Daoy (cell line): ENCODE data around the gene MTHFD2L. TPM values are rescaled to one million over a fixed set of nuclear protein-coding genes. Genes with fewer than 3 reads are reported as not detected.

ENCODE experiments used
- DNase-seq: peaks from one replicate; pipeline ENCODE4 v3.0.0-alpha.2; 2015; ENCODE audit warnings: low read depth
- total RNA-seq: library from RNA; depleted of rRNA; stranded (reverse); fragments of >200 nt; shearing (Covaris generic); gene quantifications from 2 replicates; pipeline ENCODE4 v1.2.3, GENCODE V29; 2014

Gene MTHFD2L
- total RNA-seq, 1 experiment from 2014 or later = 7.9 TPM

DNA sequence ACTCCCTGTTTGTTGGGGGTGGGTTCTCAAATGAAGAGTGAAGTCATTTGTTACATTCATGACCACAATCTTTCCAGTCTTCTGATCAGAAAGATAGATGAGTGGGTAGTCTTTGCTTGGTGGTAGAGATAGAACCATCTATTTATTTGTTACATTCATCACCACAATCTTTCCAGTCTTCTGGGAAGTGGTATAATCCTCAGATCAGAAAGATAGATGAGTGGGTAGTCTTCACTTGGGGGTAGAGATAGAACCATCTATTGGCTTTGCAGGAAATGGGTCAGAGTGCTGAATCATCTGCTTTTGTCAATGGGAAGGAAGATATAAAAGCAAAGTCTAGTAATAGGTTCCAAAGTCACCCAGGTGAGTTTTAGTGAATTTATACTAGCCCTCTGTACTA lies 86.1 kb downstream of the MTHFD2L start:
- no peak for DNase-seq

DNA sequence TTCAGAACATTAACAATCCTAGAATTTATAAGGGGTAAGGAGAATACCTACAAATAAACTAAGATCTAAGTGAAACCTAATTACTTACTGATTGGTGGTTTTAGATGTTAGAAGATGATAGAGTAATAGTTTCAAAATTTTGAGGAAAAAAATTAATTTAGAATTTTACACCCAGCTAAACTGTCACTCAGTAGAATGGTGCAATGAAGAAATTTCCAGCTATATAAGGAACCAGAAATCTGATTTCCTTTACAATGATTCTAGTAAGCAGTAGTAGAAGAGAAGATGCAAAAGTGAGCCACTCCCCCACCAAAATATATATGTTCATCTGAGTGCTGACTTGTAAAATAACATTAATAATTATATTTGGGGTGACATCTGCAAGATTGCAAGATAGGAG lies 95.0 kb downstream of the MTHFD2L start:
- no peak for DNase-seq

DNA sequence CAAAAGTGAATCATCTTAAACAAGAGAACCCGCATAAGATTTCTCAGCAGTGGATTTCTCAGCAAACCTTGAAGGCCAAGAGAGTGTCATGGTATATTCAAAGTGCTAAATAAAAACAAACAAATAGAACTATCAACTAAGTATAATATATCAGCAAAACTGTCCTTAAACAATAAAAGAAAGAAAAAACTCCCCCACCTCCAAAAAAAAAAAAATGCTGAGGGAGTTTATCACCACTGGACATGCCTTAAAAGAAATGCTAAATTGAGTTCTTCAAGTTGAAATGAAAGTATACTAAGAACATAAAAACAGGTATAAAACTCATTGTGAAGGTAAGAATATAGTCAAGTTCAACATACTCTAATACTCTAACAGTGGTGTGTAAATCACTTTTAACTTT lies 96.5 kb downstream of the MTHFD2L start:
- no peak for DNase-seq

DNA sequence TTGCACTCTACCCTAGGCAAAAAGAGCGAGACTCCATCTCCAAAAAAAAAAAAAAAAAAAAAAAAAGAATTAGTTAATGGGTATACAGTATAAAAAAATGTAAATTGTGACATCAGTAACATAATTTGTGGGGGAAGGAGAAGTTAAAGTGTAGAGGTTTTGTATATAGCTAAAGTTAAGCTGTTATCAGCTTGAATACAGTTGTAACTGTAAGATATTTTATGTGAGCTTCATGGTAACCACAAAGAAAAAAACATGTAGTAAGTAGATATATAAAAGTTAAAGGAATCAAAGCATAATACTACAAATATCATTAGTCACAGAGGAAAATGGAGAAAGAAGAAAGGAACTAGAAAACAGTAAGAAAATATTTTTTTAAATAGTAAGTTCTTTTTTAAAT lies 97.2 kb downstream of the MTHFD2L start:
- DNase-seq = no peak

DNA sequence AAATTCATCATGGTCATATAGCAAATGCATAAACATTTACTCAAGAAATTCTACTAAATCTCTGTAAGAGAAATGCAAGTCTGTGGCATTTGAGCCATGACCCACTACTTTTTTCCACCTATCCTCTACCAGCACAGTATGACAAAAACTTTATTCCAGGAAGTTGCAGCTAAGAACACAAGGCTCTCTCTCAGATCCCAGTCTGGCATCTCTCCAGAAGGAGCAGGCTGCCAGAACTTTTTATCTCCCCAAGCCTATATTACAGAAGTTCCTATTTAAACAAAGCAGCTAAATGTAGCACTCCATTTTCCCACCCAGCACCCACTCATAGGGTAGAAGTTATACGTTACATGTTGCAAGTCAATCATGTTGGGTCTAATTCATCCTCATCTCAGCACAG lies 101.0 kb downstream of the MTHFD2L start:
- DNase-seq = no peak

DNA sequence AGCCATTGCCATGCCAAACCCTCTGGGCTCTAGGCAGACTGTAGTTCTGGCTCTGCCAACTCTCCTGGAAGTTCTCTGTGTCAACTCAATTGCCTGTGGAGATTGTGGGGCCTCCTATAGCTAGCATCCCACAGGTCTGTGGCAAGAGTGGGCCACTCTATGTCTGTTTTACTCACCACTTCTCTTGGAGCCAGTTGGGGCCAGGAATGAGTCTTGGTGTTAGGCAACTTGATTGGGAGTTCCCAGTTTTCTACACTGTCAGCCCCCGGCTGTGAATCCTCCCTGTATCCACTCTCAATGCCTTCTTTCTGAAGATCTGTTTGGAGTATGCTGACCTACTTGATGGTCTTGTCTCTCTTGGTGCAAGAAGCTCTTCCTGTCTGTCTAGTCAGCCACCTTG lies 102.1 kb downstream of the MTHFD2L start:
- DNase-seq = no peak

DNA sequence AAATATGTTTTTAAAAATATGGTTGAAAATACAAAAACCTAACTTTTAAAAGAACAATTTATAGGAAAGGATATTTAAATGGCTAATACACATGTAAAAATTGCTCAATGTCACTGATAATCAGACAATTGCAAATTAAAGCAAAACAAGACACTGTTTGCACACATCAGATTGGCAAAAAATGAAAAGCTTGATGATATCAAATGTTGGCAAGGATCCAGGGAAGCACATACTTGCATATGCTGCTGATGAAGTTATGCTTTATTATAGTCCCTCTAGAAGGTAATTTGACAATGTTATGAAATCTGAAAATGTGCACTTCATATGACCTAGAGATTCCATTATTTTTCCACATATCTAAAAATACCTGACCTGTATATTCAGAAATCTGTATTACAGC lies 104.6 kb downstream of the MTHFD2L start:
- DNase-seq = no peak

DNA sequence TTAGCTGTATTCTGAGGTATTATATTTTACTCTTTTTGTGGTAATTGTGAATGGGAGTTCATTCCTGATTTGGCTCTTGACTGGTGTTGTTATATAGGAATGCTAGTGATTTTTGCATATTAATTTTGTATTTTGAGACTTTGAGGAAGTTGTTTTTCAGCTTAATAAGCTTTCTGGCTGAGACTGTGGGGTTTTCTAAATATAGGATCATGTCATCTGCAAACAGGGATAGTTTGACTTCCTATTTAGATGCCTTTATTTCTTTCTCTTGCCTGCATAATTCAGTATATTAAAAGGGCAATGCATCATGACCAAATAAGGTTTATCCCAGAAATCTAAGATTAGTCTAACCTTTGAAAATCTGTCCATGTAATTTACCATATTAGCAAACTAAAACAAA lies 105.6 kb downstream of the MTHFD2L start:
- DNase-seq = no peak

DNA sequence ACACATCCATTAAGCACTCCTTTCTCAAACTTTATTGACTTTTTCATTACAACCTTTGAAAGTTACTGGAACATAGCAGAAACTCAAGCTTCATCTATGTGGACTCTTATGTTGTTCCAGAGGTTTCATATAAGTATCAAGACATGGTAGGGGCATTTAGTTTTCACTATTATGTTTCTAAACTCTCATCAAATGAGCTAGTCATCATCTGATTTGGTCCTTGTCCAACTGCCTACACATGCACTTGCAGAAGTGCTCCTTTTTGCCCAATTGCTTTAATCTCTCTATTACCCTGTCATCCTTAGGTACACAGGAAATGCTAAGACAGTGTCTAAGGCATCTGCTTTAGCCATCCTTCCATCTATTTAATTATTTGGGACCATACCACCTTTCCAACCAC lies 108.2 kb downstream of the MTHFD2L start:
- no peak for DNase-seq

DNA sequence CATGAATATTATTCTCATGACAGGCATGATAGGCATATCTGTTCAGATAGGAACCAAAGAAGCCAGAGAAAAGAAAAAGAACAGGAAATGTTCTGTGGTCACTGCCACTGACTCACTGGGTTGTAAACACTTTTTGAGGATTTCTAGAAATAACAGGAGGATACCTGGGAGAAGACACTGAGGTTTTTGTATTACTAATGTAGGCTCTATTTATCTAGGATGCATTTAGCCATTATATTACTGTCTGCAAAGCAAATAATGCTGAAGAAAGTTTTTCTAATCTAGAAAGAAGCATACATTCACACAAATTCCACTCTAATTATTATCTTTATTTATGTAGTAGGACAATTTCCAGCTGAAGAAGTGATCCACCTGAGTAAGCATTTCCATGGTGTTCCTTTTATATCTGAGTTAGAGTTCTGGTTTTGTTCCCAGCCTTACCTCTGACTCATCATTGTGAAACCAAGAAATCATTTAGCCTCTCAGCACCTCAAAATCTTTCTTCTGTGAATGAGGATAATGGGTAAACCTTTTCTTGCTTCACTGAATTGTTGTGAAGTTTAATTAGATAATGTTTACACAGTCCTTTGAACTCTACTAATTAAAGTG lies 110.2 kb downstream of the MTHFD2L start:
- DNase-seq = peak; percentile 49

DNA sequence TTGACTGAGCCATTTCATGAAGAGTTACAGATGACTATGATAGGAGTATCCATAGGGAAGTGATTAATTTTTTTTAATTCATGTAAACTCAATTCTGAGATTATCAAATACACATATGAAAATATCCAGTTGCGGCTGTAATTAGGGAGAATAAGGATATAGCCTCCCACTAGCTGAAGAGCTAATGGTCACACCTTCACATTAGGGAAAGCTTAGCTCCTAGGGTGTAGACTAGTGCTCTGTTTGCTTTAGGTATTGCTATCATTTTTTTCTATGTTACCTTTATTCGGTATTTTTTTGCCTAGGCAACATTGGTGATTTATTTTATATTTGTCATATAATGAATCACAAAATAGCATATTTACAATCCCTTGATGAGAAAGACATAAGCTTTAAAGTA lies 110.7 kb downstream of the MTHFD2L start:
- DNase-seq = no peak

DNA sequence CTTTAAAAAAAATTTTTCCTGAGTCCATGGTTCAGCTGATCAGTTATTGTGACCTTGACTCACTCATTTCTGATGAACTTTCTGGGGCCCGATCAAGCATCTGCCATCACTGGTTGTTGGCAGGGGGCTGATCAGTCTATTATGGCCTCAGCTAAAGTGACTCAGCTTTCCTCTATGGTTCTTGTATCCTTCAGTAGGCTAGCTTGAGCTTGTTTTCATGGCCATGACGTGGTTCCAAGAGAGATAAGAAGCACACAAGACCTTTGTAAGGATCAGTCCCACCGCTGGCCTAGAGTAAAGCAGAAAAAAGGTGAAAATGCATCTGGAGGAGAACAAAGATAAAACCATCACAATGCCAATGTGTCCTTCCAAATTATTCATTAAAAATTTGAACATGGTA lies 120.6 kb downstream of the MTHFD2L start:
- no peak for DNase-seq

DNA sequence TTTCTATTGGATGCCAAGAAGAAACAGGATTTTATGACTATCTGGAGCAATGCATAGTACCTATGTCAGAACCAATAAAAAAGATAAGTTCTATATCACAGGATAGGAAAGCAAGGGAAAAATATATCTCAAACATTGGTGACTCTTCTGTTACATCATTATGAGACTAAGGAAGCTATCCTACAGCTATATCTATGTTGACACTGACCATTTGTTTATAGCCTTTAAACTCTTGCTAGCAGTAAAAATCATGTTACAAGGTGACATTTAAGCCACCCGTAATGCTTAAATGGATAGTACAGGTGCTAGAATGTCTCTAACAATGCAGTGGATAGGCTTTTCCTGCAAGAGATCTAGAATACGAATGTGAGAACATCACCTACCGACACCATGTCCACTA lies 121.8 kb downstream of the MTHFD2L start:
- DNase-seq = no peak

DNA sequence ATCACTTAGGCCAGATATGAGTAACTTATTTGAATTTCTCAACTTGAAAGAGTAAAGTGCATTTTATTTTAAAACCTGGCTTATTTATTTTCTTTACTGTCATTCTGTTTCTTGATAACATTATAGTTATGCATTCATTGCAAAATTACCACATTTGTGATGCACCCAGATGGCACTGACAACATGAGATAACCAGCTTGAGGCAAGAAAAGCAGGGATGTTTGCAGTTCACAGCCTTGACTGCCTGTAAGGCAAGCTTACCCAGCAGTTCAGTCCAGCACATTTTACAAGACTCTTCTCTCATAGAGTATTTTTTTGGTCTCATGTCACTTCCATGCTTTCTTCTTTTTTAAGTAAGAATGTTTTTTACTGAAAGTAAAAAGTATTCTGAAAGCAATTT lies 125.0 kb downstream of the MTHFD2L start:
- no peak for DNase-seq

DNA sequence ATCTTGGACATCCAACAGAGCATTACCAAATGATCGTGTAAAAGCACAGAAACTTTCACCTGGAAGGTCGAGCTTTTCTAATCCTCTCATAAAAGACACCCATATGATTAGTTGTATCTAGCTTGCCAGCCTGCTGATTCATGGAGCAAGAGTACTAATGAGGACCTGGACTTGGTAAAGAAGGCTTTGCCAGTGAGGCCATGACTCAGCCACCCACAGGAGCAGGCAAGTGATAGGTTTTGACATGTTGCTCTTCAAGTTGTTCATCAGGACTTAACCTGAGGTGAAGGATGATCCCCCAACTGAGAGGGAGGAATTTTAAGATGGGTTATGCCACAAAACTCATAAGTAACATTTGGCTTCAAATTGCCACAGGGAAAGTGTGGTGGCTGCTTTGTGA lies 125.7 kb downstream of the MTHFD2L start:
- peak; percentile 75 for DNase-seq

DNA sequence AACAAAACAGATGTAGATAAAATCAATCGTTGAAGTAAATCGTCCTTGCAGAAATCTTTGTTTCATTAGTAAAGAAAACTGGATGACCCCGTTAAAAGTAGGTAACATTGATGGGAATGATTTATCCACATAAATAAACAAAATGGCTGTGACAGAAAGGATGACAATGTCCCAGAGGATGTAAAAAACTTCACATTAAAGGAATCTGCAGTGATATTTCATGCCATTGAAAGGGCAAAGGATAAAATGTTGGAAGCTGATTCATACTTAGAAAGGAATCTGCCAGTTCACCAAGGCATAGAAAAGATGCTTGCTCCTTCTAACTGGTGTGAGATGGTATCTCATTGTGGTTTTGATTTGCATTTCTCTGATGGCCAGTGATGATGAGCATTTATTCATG lies 126.1 kb downstream of the MTHFD2L start:
- DNase-seq = peak; percentile 9

DNA sequence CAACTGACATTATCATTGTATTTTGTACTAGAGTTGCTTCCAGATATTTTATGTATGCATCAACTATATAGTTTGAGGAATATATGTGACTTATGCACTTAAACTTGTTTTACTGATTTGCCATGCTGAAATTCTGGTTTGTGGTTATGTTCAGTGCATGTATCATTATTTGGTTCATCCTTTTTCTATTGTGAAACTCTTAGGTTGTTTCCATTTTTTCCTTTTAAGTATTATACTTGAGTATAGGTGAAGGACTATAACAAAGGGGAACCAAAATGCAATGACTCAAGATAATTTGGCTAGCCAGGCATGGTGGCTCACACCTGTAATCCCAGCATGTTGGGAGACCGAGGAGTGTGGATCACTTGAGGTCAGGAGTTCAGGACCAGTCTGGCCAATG lies 129.2 kb downstream of the MTHFD2L start:
- no peak for DNase-seq

DNA sequence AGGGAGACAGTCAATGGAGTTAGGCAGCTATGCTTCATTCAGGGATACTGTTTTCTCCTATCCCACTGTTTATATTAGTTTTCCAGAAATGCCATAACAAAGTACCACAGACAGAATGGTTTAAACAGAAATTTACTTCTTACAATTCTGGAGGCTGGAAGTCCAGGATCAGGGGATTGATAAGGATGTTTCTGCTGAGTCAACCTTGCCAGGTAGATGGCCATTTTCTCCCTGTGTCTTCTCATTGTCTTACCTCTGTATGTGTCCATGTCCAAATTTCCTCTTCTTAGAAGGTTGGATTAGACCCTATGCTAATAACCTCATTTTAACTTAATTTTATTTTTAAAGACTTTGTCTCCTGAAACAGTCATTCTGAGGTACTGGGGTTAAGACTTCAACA lies 129.9 kb downstream of the MTHFD2L start:
- DNase-seq = no peak

DNA sequence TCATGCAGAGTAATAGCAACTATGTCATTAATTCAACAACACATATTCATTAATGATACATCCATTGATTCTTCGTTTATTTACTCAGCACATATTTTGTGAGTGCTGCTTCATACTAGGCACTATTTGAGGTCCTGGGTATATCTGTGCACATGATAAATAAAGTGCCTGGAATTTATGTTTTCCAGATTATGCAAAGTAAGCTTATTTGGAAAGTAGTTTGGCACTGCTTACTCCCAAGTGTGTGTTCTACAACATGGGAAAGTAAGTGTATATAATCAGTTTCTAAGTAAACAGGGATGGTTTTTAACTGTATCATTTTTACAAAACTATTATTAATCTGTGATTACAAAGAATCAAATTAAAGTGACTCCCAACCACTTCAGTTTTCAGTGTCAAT lies 133.6 kb downstream of the MTHFD2L start:
- no peak for DNase-seq

DNA sequence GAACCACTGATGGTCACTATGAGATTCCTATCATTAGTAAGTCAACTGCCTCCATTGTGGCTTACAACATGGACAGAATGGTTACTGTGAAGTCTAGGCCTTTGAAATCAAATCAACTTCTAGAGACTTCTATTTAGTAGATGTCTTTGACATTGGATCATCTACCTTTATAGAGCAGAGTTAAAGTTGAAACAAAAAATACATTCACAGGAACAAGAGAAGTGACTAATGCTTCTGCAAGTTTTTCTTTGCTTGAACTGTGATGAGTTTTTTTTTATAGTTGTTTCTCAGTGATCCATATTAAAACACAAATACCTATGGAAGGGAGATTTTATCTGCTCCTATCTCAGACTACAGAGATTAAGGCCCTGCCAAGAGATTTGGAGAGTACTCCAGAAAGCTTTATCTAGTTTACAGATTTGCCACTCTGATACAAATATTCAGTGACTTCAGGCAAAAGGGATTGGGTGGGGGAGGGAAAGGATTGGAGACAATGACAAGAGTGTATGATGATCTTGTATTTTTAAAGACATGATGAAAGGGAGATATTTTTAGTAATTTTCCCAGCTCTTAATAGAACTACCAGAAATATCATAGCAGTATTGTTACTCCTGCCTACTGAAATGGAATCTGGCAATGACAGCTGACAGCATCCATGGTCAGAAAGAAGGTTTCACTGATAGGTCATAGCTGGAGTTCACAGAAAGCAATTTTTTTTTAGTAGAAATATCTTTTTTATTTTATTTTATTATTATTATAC lies 134.4 kb downstream of the MTHFD2L start:
- DNase-seq = no peak

DNA sequence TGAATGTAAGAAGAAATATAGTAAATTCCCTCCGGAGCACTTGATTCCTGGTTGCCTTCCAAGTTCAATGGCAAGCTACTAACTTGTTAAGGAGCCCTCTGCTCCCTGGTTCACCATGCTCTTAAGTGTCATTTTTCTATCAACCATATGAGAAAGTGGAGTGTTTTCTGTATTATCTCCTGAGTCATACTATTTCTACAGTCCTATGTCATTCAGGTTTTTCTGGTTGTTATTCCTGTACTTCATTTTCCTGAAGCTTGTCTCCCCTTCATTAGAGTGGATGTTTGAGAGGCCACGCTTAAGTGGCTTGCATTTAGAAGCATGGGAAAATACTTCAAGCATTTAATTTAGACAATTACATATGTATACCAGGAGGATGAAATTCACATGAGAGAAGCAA lies 135.6 kb downstream of the MTHFD2L start:
- DNase-seq = no peak

DNA sequence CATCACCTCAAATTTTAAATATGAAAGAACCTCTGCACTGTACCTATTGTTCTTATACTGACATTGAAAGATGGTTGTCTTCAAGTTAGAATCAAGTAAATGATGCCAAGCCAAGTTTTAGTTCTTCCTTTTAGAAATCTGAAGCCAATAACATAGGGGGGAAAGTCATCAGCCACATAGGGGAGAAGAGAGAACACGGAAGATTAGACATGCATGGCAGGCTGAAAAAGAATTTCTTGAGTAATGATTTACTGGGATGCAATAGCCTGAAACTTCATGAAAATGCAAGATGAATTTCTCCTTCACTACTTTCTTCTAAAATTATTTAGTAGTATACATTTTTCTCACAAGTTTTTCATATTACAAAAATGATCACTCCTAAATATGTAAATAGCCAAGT lies 136.8 kb downstream of the MTHFD2L start:
- no peak for DNase-seq

DNA sequence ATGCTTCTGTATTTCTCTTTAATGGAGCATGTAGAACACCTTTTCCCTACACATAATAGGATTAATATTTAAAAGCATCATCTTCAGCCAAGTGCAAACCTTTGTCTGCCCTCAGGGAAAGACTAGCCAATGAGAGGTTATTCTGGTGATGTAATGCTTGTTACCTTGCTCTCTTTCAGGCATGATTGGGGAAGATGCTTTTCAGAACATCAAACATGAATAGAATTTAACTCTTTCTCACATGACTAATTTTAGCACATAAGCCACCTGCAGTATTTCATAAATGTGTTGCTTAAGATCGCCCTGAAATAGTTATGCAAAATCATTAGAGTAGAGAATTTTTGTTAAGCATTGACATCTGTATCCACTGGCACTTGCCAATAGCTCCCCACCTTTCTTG lies 139.6 kb downstream of the MTHFD2L start:
- DNase-seq = no peak

DNA sequence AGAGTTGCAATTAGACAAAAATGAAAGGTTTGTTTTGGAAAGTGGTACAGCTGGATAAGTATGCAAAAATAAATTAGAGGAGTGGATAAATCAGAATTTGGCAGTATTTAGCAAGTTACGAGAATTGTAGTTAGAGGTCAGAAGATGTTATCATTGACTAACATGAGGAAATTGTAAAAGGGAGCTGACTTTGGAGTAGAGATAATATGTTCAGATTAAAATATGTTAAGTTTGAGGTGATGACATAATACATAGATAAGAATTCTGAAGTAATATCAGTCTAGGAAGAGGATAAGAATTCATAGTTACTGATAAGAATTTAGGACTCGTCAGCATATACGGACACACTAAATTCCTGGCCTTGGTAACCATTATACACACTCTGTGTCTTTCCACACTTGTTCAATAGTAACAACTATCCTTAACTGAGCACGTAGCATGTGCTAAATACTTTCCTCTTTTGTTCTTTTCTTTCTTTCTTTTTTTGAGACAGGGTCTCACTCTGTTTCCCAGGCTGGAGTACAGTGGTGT lies 146.2 kb downstream of the MTHFD2L start:
- DNase-seq = no peak
